Lower leg skin (tissue), 4 donors: ENCODE results near the gene UTS2R. TPM values are rescaled to one million over a fixed set of nuclear protein-coding genes. Genes with fewer than 3 reads are reported as not detected.

ENCODE experiments used
- DNase-seq, 2 donors: peaks; one replicate each; pipeline ENCODE4 v3.0.0-alpha.2; 2019; ENCODE audit warnings: low spot score in 2 of 2
- H3K4me3 ChIP-seq: fragments of 200-600 bp; sonication (generic); 2 replicates; pipeline ENCODE4 v1.5.1; 2017; ENCODE audit warnings: mild to moderate bottlenecking, low read depth; ENCODE audit not compliant: poor library complexity, severe bottlenecking
- CTCF ChIP-seq, 3 donors: fragments of 450-650 bp; IDR thresholded peaks; one replicate each; pipeline ENCODE4 v1.5.1; 2016; ENCODE audit warnings: antibody characterized with exemption in 3 of 3, mild to moderate bottlenecking in 3 of 3, moderate library complexity in 2 of 3
- POLR2A ChIP-seq, 2 donors: fragments of 450-650 bp; IDR thresholded peaks; one replicate each; pipeline ENCODE4 v1.6.1; 2016 to 2017; ENCODE audit warnings: antibody characterized with exemption in 2 of 2, mild to moderate bottlenecking in 1 of 2, moderate library complexity in 1 of 2
- WGBS, 2 donors: methylation state at CpG; one replicate each; pipeline ENCODE4 v1.1.5; 2018; 5-methylcytosine and 5-hydroxymethylcytosine counted together
- intact Hi-C: fragments of 100-400 bp; cut with DNase I; formaldehyde crosslinking; loops from one replicate; pipeline ENCODE4 v1.15.0; 2023; ENCODE audit warnings: low total_unique reads
- total RNA-seq, 4 donors: library from RNA; depleted of rRNA; stranded (reverse); fragments of >200 nt; gene quantifications; one replicate each; pipeline ENCODE4 v1.1.0, GENCODE V29; 2016

UTS2R gene
- not detected for total RNA-seq

- WGBS, 2 donors, result 10 to 16% methylated on average over 20 to 46 of the region's 109 CpGs
- intact Hi-C loops, result no loop called here
- DNase-seq, result no peak
- H3K4me3 ChIP-seq, result no peak within 1 kb of the TSS
- TF ChIP-seq CTCF (IDR thresholded peaks at IDR 0.05), result no peak
- no peak for TF ChIP-seq POLR2A (IDR thresholded peaks at IDR 0.05)
Measured at GRCh38 chr17:82371333-82372248, at the start of gene UTS2R. UTS2R (plus strand) TSS chr17:82371765; CDS start chr17:82374325, 2,560 bp downstream.

- no peak for TF ChIP-seq POLR2A (IDR thresholded peaks at IDR 0.05)
- TF ChIP-seq CTCF (IDR thresholded peaks at IDR 0.05), result no peak
- no peak overlapping the region for H3K4me3 ChIP-seq
- WGBS, 2 donors, result 75 to 81% methylated on average over 20 of the region's 21 CpGs
- intact Hi-C loops, result no loop called here
- DNase-seq, result no peak
Measured at GRCh38 chr17:82321947-82322466, 49.6 kb upstream of the UTS2R start.

GRCh38 chr17:82322526-82323453 is 48.8 kb upstream of the UTS2R start:
- TF ChIP-seq CTCF (IDR thresholded peaks at IDR 0.05) (no peak), POLR2A (IDR thresholded peaks at IDR 0.05) (no peak)
- WGBS, 2 donors, result 86 to 87% methylated on average over 25 to 27 of the region's 28 CpGs
- intact Hi-C loops, result no loop called here
- no peak overlapping the region for H3K4me3 ChIP-seq
- no peak for DNase-seq

GRCh38 chr17:82323514-82324234 is 47.9 kb upstream of the UTS2R start:
- intact Hi-C loops, result no loop called here
- TF ChIP-seq CTCF (IDR thresholded peaks at IDR 0.05) (no peak), POLR2A (IDR thresholded peaks at IDR 0.05) (no peak)
- no peak for DNase-seq
- 67 to 68% methylated on average over 20 to 21 of the region's 21 CpGs for WGBS, 2 donors
- H3K4me3 ChIP-seq, result no peak overlapping the region

- no peak overlapping the region for H3K4me3 ChIP-seq
- 49 to 60% methylated on average over 24 to 25 of the region's 25 CpGs for whole genome bisulfite sequencing, 2 donors
- TF ChIP-seq POLR2A (IDR thresholded peaks at IDR 0.05), result no peak
- no peak for TF ChIP-seq CTCF (IDR thresholded peaks at IDR 0.05)
- intact Hi-C loops, result no loop called here
- DNase-seq, result no peak
Measured at GRCh38 chr17:82324566-82325285, 46.8 kb upstream of the UTS2R start.
